SK-N-MC (cell line): Measurements from ENCODE around the gene PPP1R37.

Experiments
- DNase-seq: peaks from one replicate; pipeline ENCODE4 v3.0.0-alpha.2; 2011; ENCODE audit warnings: low read depth, low spot score
- H3K27ac ChIP-seq: fragments of 200-600 bp; sonication (generic); 2 replicates; pipeline ENCODE4 v1.5.1; 2016; ENCODE audit warnings: mixed run types
- H3K36me3 ChIP-seq: fragments of 200-600 bp; sonication (generic); 2 replicates; pipeline ENCODE4 v1.6.1; 2017; ENCODE audit warnings: antibody characterized with exemption, low read length, mixed read lengths; ENCODE audit not compliant: insufficient read depth
- H3K4me3 ChIP-seq: fragments of 200-600 bp; sonication (generic); 2 replicates; pipeline ENCODE4 v1.5.1; 2016
- H3K9ac ChIP-seq: fragments of 200-600 bp; sonication (generic); 2 replicates; pipeline ENCODE4 v1.8.0; 2017; ENCODE audit warnings: mixed run types, mixed read lengths; ENCODE audit not compliant: insufficient read length
- H3K9me3 ChIP-seq: fragments of 200-600 bp; sonication (generic); 2 replicates; pipeline ENCODE4 v1.6.1; 2017; ENCODE audit warnings: low read depth, mild to moderate bottlenecking, antibody characterized with exemption, low read length, moderate library complexity, mixed read lengths
- EZH2 ChIP-seq: fragments of 200-600 bp; sonication (generic); IDR thresholded peaks from one replicate; pipeline ENCODE4 v1.6.1; 2017; ENCODE audit warnings: antibody characterized with exemption
- FOXP2 ChIP-seq: optimal IDR thresholded peaks from 2 replicates; pipeline ENCODE3; 2011; ENCODE audit warnings: mild to moderate bottlenecking, moderate library complexity; ENCODE audit not compliant: insufficient read depth; ENCODE audit errors: extremely low read length, control extremely low read depth
- POLR2AphosphoS5 ChIP-seq: IDR thresholded peaks from 2 replicates; pipeline ENCODE4 v1.6.1; 2012; ENCODE audit warnings: mild to moderate bottlenecking, low read depth, low read length, borderline replicate concordance

Gene PPP1R37

DNA sequence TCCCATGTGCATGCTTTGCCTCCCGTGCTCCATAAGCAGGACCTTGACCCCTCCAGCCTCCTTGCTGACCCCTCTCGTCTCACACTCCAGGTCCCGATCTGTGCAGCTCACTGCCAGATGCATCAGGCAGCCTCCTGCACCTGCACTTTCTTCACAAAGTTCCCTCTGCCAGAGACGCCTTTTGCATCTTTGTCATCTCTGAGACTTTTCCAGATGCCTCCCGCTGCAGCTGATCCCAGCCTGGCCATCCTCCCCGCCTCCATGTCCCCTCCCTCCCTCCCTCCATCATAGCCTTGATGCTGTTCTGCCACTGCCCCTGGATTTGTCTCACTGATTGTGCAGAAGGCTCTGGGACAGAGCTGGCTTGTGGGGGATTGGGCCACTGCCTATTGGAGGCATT lies 29.9 kb downstream of the PPP1R37 start:
- Histone ChIP-seq H3K9me3 (no peaks in the 10 kb centered on the region), H3K27ac (peak overlapping the region; percentile 85)

DNA sequence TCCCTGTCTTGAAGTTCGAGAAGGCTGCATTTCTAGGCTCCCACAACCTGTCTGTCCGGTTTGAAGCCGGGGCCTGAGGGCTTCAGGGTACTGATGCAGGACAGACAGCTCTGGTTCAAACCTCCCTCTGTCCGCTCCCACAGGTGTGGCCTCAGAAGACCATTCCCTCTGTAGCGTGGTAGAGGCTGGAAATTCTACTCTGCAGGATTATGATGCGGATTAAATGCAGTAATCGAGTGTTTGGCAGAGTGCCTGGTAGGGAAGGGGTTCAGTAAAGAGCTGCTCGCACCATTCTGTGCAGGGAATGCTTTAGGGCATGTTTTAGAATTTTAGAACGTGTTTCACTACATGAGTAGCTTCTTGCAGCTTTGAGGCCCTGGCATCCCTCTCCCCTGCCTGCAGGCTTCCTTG lies 30.5 kb downstream of the PPP1R37 start:
- peak; percentile 91 for DNase-seq
- Histone ChIP-seq H3K4me3 (peak overlapping the region; percentile 15; the same call in 1 of the 2 replicates), H3K9ac (no peak overlapping the region), H3K9me3 (no peaks in the 10 kb centered on the region), H3K27ac (peak overlapping the region; percentile 85), H3K36me3 (no peaks in the 10 kb centered on the region)
- TF ChIP-seq POLR2AphosphoS5 (no peak), EZH2 (no peak), FOXP2 (no peak)

More for the DNA sequence above, 29.9 kb downstream of the PPP1R37 start:
- no peak overlapping the region for H3K4me3 ChIP-seq
- DNase-seq, result no peak
- TF ChIP-seq FOXP2 (no peak), POLR2AphosphoS5 (no peak), EZH2 (no peak)
- no peaks in the 10 kb centered on the region for H3K36me3 ChIP-seq
- H3K9ac ChIP-seq, result no peak overlapping the region

DNA sequence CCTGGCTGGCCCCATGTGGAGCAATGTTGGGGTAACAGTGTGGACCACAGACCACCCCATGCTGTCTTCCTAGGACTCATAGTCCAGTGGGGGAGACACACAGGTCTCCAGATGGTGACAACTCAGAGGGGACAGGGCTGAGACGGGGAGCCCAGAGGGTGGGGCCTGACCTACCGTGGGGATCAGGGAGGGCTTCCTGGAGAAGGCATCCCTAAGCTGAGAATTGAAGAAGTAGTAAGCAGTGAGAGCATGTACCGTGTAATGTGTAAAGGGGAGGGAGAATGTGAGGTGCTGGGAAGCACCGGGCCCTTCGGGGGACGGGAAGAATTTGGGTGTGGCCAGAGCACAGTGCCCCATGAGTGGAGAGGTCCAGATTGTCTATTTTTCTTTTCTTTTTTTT lies 31.0 kb downstream of the PPP1R37 start:
- Histone ChIP-seq H3K27ac (peak overlapping the region; percentile 85), H3K36me3 (no peaks in the 10 kb centered on the region), H3K9ac (no peak overlapping the region), H3K4me3 (peak overlapping the region; percentile 6; the same call in 1 of the 2 replicates), H3K9me3 (no peaks in the 10 kb centered on the region)
- DNase-seq, result no peak
- no peak for TF ChIP-seq POLR2AphosphoS5
- no peak for TF ChIP-seq EZH2
- TF ChIP-seq FOXP2, result no peak

DNA sequence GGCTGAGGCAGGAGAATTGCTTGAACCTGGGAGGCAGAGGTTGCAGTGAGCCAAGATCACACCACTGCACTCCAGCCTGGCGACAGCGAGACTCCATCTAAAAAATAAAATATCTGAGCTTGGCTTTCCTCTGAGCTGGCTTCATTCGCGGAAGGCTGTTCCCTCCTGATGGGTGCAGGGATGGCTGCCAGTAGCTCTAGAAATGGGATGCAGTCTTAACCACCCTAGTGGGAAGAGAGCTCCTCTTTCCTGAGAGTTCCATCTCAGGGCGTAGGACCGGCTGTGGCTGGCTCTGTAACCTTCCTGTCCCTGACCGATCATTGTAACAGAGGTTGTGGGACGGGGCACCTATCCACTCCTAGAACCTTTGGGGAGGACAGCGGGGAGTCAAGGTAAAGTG lies 32.4 kb downstream of the PPP1R37 start:
- H3K4me3 ChIP-seq, result no peak overlapping the region
- no peaks in the 10 kb centered on the region for H3K9me3 ChIP-seq

DNA sequence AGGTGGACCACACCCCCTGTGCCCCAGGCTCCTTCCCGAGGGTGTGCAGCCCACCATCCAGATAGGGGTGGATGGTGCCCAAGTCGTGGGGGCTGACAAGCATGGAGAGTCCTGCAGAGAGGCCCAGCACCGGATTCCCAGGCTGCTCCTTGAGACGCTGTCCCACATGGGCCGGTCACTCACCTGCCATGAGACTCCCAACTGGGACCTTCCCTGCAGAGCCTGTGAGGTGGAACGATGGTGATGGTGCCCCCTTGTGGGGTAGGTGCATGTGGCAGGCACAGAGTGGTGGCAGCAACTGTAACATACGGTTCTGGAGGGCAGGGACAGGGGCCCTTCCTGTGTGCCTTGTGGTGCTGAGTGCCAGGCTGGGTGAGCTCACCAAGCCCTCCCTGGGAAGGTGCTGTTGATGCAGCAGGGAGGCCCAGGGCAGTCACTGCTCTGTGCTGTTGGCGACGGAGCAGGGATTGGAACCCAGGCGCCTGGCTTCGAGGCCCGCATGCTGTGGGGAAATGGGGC lies 33.1 kb downstream of the PPP1R37 start:
- no peak for TF ChIP-seq POLR2AphosphoS5
- TF ChIP-seq FOXP2, result no peak
- TF ChIP-seq EZH2, result no peak
- no peak overlapping the region for H3K4me3 ChIP-seq
- no peak overlapping the region for H3K9ac ChIP-seq
- DNase-seq, result no peak
- no peaks in the 10 kb centered on the region for H3K36me3 ChIP-seq
- no peaks in the 10 kb centered on the region for H3K9me3 ChIP-seq
- H3K27ac ChIP-seq, result no peak overlapping the region

More for the DNA sequence above, 32.4 kb downstream of the PPP1R37 start:
- no peak for DNase-seq
- no peak for TF ChIP-seq EZH2
- no peak for TF ChIP-seq FOXP2
- TF ChIP-seq POLR2AphosphoS5, result no peak
- Histone ChIP-seq H3K9ac (no peak overlapping the region), H3K36me3 (no peaks in the 10 kb centered on the region), H3K27ac (no peak overlapping the region)

DNA sequence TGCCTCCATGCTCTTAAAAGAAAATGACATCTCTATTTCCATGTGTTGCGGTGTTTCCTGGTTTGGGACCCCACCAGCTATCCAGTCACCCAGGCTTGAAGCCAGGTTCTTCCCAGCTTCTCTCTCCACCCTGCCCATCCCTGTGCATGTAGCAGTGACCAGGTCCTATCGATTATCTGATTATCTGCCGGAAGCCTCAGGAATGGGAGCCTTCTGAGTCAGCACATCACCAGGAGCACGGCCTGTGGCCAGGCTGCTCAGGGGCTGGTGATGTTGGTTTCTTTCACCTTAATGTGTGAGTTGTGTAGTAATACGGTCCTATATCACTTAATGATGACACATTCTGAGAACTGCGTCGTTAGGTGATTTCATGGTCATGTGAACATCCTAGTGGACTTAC lies 33.7 kb downstream of the PPP1R37 start:
- TF ChIP-seq FOXP2, result no peak
- H3K27ac ChIP-seq, result no peak overlapping the region

DNA sequence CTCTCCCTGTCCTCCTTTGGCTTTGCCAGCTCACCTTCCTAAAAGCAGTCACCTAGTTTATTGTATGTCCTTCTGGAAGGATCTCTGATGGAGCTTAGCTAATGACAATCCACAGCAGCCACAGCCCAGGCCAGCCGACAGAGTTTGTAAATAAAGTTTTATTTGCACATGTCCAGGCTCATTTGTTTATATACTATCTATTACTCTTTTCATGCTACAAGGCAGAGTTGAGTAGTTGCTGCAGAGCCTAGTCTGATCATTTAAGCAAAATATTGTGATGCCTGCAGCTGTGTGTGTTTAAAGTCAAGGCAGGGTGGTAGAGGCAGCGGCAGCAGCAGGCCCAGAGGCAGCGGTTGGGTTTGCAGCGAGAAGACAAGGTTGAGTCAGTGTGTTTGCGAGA lies 35.2 kb downstream of the PPP1R37 start:
- no peak overlapping the region for H3K27ac ChIP-seq
- TF ChIP-seq FOXP2 (no peak), POLR2AphosphoS5 (no peak), EZH2 (no peak)
- no peak overlapping the region for H3K9ac ChIP-seq
- no peak overlapping the region for H3K4me3 ChIP-seq
- H3K9me3 ChIP-seq, result no peaks in the 10 kb centered on the region
- no peaks in the 10 kb centered on the region for H3K36me3 ChIP-seq
- DNase-seq, result no peak

More for the DNA sequence above, 33.7 kb downstream of the PPP1R37 start:
- Histone ChIP-seq H3K9me3 (no peaks in the 10 kb centered on the region), H3K36me3 (no peaks in the 10 kb centered on the region), H3K9ac (no peak overlapping the region), H3K4me3 (no peak overlapping the region)
- DNase-seq, result no peak

DNA sequence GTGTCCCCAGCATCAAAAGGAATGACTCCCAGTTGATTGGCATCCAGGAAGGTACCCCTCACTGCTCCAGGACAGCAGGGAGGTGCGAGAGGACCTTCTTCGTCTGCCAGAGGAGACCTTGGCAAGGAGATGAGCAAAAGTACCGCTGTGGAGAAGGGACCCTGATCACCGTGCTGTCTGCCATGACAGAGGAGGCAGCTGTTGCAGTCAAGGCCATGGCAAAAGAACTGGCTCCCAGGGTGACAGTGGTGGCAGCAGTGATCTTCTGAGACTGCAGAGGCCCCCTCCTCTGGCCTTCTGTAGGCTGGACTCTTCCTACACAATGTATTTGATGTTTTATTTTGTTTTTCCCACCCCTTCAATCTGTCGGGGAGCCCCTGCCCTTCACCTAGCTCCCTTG lies 35.8 kb downstream of the PPP1R37 start:
- H3K36me3 ChIP-seq, result no peaks in the 10 kb centered on the region
- no peak for DNase-seq
- H3K27ac ChIP-seq, result no peak overlapping the region
- no peak overlapping the region for H3K4me3 ChIP-seq
- TF ChIP-seq FOXP2 (no peak), EZH2 (no peak), POLR2AphosphoS5 (no peak)
- no peak overlapping the region for H3K9ac ChIP-seq
- no peaks in the 10 kb centered on the region for H3K9me3 ChIP-seq

DNA sequence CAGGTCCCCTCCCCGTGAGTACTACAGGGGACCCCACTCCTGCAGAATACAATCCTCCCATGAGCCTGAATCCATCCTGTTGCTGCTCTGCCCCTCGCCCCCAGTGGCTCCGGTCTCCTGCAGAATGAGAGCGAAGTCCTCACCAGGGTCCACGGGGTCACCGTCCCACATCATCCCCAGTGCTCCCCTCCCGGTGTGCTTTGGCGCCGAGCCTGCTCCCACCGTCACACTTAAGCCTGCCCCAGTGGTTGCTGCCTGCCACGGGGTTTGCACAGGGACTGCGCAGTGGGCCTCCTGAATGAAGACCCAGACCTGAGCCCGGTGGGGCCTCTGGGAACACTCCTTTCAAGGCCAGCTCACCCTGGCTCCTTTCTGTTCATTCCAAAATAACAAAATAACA lies 37.3 kb downstream of the PPP1R37 start:
- H3K9ac ChIP-seq, result no peak overlapping the region
- H3K4me3 ChIP-seq, result no peak overlapping the region
- H3K9me3 ChIP-seq, result no peaks in the 10 kb centered on the region
- no peak overlapping the region for H3K27ac ChIP-seq
- TF ChIP-seq POLR2AphosphoS5 (no peak), FOXP2 (no peak), EZH2 (no peak)
- no peaks in the 10 kb centered on the region for H3K36me3 ChIP-seq
- DNase-seq, result no peak
